ENCODE measurements around the gene TMEM171.

TMEM171 gene

GRCh38 chr5:73120222-73121118, at the start of gene TMEM171:
Gene TMEM171, plus strand, starts transcription at chr5:73120575. Its CDS starts 2,799 bp downstream, at chr5:73123374.
- DNase-seq (ENCODE audit: low read depth in 2 of 2) = no peak

GRCh38 chr5:73081093-73081492, 39.3 kb upstream of the TMEM171 start:
- DNase-seq (ENCODE audit: low read depth in 2 of 2) = no peak

- DNase-seq (ENCODE audit: low read depth in 2 of 2) = no peak
Observed at GRCh38 chr5:73088026-73088425, 32.3 kb upstream of the TMEM171 start.

GRCh38 chr5:73093943-73094342, 26.4 kb upstream of the TMEM171 start:
- DNase-seq (ENCODE audit: low read depth in 2 of 2) = no peak

- no peak for DNase-seq (ENCODE audit: low read depth in 2 of 2)
Observed at GRCh38 chr5:73094415-73094814, 26.0 kb upstream of the TMEM171 start.

- no peak for DNase-seq (ENCODE audit: low read depth in 2 of 2)
Observed at GRCh38 chr5:73095564-73096238, 24.7 kb upstream of the TMEM171 start.

- no peak for DNase-seq (ENCODE audit: low read depth in 2 of 2)
Observed at GRCh38 chr5:73096239-73096575, 24.2 kb upstream of the TMEM171 start.

- DNase-seq (ENCODE audit: low read depth in 2 of 2) = no peak
Observed at GRCh38 chr5:73097740-73098139, 22.6 kb upstream of the TMEM171 start.

- no peak for DNase-seq (ENCODE audit: low read depth in 2 of 2)
Observed at GRCh38 chr5:73100109-73100508, 20.3 kb upstream of the TMEM171 start.

GRCh38 chr5:73103870-73104299, 16.5 kb upstream of the TMEM171 start:
- DNase-seq (ENCODE audit: low read depth in 2 of 2) = no peak

- no peak for DNase-seq (ENCODE audit: low read depth in 2 of 2)
Observed at GRCh38 chr5:73104326-73104725, 16.0 kb upstream of the TMEM171 start.

GRCh38 chr5:73106335-73106734, 14.0 kb upstream of the TMEM171 start:
- no peak for DNase-seq (ENCODE audit: low read depth in 2 of 2)

GRCh38 chr5:73110190-73110589, 10.2 kb upstream of the TMEM171 start:
- no peak for DNase-seq (ENCODE audit: low read depth in 2 of 2)

GRCh38 chr5:73111536-73111935, 8.8 kb upstream of the TMEM171 start:
- no peak for DNase-seq (ENCODE audit: low read depth in 2 of 2)

GRCh38 chr5:73112359-73112758, 8.0 kb upstream of the TMEM171 start:
- no peak for DNase-seq (ENCODE audit: low read depth in 2 of 2)

- no peak for DNase-seq (ENCODE audit: low read depth in 2 of 2)
Observed at GRCh38 chr5:73114044-73114688, 6.2 kb upstream of the TMEM171 start.

- DNase-seq (ENCODE audit: low read depth in 2 of 2) = no peak
Observed at GRCh38 chr5:73115399-73116051, 4.8 kb upstream of the TMEM171 start.

GRCh38 chr5:73116506-73116905, 3.9 kb upstream of the TMEM171 start:
- no peak for DNase-seq (ENCODE audit: low read depth in 2 of 2)

GRCh38 chr5:73117088-73117740, 3.2 kb upstream of the TMEM171 start:
- no peak for DNase-seq (ENCODE audit: low read depth in 2 of 2)

GRCh38 chr5:73118391-73118973, 1.9 kb upstream of the TMEM171 start:
- DNase-seq (ENCODE audit: low read depth in 2 of 2) = no peak

- DNase-seq (ENCODE audit: low read depth in 2 of 2) = no peak
Observed at GRCh38 chr5:73119451-73120157, 771 bp upstream of the TMEM171 start.
